IMR-90 (cell line): ENCODE results near the gene CAP2. TPM values are rescaled to one million over a fixed set of nuclear protein-coding genes. Genes with fewer than 3 reads are reported as not detected.

ENCODE experiments used
- ATAC-seq: fragments of 200-7000 bp; cut with Tn5 transposase; 2 replicates; pipeline ENCODE4 v1.9.1; 2020; ENCODE audit warnings: low read depth, mild to moderate bottlenecking, moderate library complexity
- BruUV-seq: library from RNA; stranded (reverse); fragments of 400-500 nt; replicated peaks from 2 replicates; lab custom pipeline; 2021; lab: Mats Ljungman, UMichigan
- CTCF ChIA-PET: fragments of 300-600 bp; formaldehyde crosslinking; extraction: SDS; loops from one replicate; lab custom pipeline; 2021; ENCODE audit warnings: antibody characterized with exemption; lab: Yijun Ruan, JAX
- POLR2A ChIA-PET: fragments of 300-600 bp; sonication (Branson Sonifier 250); formaldehyde crosslinking; loops from one replicate; lab custom pipeline; 2022; ENCODE audit warnings: antibody characterized with exemption; ENCODE audit not compliant: unreplicated experiment; lab: Charles Lee
- DNase-seq: peaks from one replicate; pipeline ENCODE4 v3.0.0; 2013
- H2AFZ ChIP-seq: replicated peaks from 2 replicates; pipeline ENCODE3; 2013; ENCODE audit warnings: low read length, mild to moderate bottlenecking; ENCODE audit not compliant: poor library complexity
- H2AK5ac ChIP-seq: 2 replicates; pipeline ENCODE4 v1.6.1; 2013; ENCODE audit warnings: low read depth, low read length, inconsistent platforms
- H2AK9ac ChIP-seq: replicated peaks from 2 replicates; pipeline ENCODE3; 2013; ENCODE audit warnings: mild to moderate bottlenecking, low read depth, low read length, moderate library complexity; ENCODE audit not compliant: poor library complexity
- H2BK120ac ChIP-seq: 2 replicates; pipeline ENCODE4 v1.6.1; 2013; ENCODE audit warnings: low read depth, low read length, inconsistent platforms
- H2BK15ac ChIP-seq: 3 replicates; pipeline ENCODE4 v1.6.1; 2013; ENCODE audit warnings: low read depth, low read length, inconsistent platforms
- H2BK20ac ChIP-seq: 2 replicates; pipeline ENCODE4 v1.6.1; 2013; ENCODE audit warnings: low read depth, mild to moderate bottlenecking, inconsistent platforms, low read length, moderate library complexity
- H2BK5ac ChIP-seq: 2 replicates; pipeline ENCODE4 v1.6.1; 2013; ENCODE audit warnings: mild to moderate bottlenecking, low read depth, low read length, inconsistent platforms; ENCODE audit not compliant: poor library complexity, severe bottlenecking
- H3K14ac ChIP-seq: replicated peaks from 2 replicates; pipeline ENCODE4 v1.6.1; 2013; ENCODE audit warnings: low read depth, low read length, inconsistent platforms
- H3K18ac ChIP-seq: 2 replicates; pipeline ENCODE4 v1.6.1; 2013; ENCODE audit warnings: low read depth, low read length, control low read depth
- H3K23ac ChIP-seq: 2 replicates; pipeline ENCODE4 v1.6.1; 2013; ENCODE audit warnings: low read depth, low read length, inconsistent platforms
- H3K27ac ChIP-seq: 2 replicates; pipeline ENCODE4 v1.5.1; 2013; ENCODE audit warnings: mild to moderate bottlenecking, control low read depth, low read length; ENCODE audit not compliant: insufficient read depth
- H3K27me3 ChIP-seq: 2 replicates; pipeline ENCODE4 v1.6.1; 2013; ENCODE audit warnings: low read length; ENCODE audit not compliant: control insufficient read depth, insufficient read depth
- H3K36me3 ChIP-seq: 2 replicates; pipeline ENCODE4 v1.6.1; 2013; ENCODE audit warnings: low read length, mixed read lengths; ENCODE audit not compliant: control insufficient read depth, insufficient read depth
- H3K4ac ChIP-seq: 2 replicates; pipeline ENCODE4 v1.6.1; 2013; ENCODE audit warnings: low read depth, low read length, inconsistent platforms
- H3K4me1 ChIP-seq: 2 replicates; pipeline ENCODE4 v1.6.1; 2013; ENCODE audit warnings: low read length, mixed read lengths; ENCODE audit not compliant: control insufficient read depth, insufficient read depth
- H3K4me2 ChIP-seq: 2 replicates; pipeline ENCODE4 v1.6.1; 2013; ENCODE audit warnings: low read depth, mild to moderate bottlenecking, control low read depth, low read length, moderate library complexity
- H3K4me3 ChIP-seq: 2 replicates; pipeline ENCODE4 v1.5.1; 2013; ENCODE audit warnings: low read depth, mild to moderate bottlenecking, control low read depth, low read length, moderate library complexity; ENCODE audit not compliant: insufficient read depth
- H3K56ac ChIP-seq: 2 replicates; pipeline ENCODE4 v1.6.1; 2013; ENCODE audit warnings: low read length, inconsistent platforms; ENCODE audit not compliant: insufficient read depth; ENCODE audit errors: extremely low read depth
- H3K79me1 ChIP-seq, 2 experiments: 2 replicates each; pipeline ENCODE4 v1.6.1; 2013; ENCODE audit warnings: low read length in 2 of 2, inconsistent platforms in 1 of 2, low read depth in 1 of 2
- H3K9ac ChIP-seq: 2 replicates; pipeline ENCODE4 v1.6.1; 2013; ENCODE audit warnings: low read depth, low read length, control low read depth
- H3K9me1 ChIP-seq: 2 replicates; pipeline ENCODE4 v1.6.1; 2013; ENCODE audit warnings: low read length, inconsistent platforms; ENCODE audit not compliant: insufficient read depth
- H3K9me3 ChIP-seq: 2 replicates; pipeline ENCODE4 v1.6.1; 2013; ENCODE audit warnings: low read length; ENCODE audit not compliant: control insufficient read depth, insufficient read depth
- H4K20me1 ChIP-seq: 2 replicates; pipeline ENCODE4 v1.6.1; 2013; ENCODE audit warnings: low read length, inconsistent platforms; ENCODE audit not compliant: insufficient read depth
- H4K5ac ChIP-seq: 2 replicates; pipeline ENCODE4 v1.6.1; 2013; ENCODE audit warnings: mild to moderate bottlenecking, low read depth, low read length, control low read depth
- H4K8ac ChIP-seq, 2 experiments: 2 replicates each; pipeline ENCODE4 v1.6.1; 2013; ENCODE audit warnings: low read depth in 2 of 2, low read length in 2 of 2, control low read depth in 1 of 2, inconsistent platforms in 1 of 2
- H4K91ac ChIP-seq: 2 replicates; pipeline ENCODE4 v1.6.1; 2013; ENCODE audit warnings: low read depth, low read length, inconsistent platforms; ENCODE audit not compliant: insufficient read depth
- BHLHE40 ChIP-seq: fragments of 150-350 bp; IDR thresholded peaks from 2 replicates; pipeline ENCODE4 v1.6.1; 2016; ENCODE audit warnings: mild to moderate bottlenecking, low read depth, low read length
- CTCF ChIP-seq: conservative IDR thresholded peaks from 2 replicates; pipeline ENCODE4 v1.5.1; 2012; ENCODE audit warnings: mild to moderate bottlenecking, low read depth, low read length, improper control_type of control experiment
- MAFK ChIP-seq: IDR thresholded peaks from 2 replicates; pipeline ENCODE4 v1.6.1; 2012; ENCODE audit warnings: low read depth, low read length, improper control_type of control experiment
- MAZ ChIP-seq: IDR thresholded peaks from 2 replicates; pipeline ENCODE4 v1.6.1; 2012; ENCODE audit warnings: low read depth, mild to moderate bottlenecking, low read length, improper control_type of control experiment, moderate library complexity, borderline replicate concordance
- MXI1 ChIP-seq: IDR thresholded peaks from 2 replicates; pipeline ENCODE4 v1.6.1; 2012; ENCODE audit warnings: low read depth, mild to moderate bottlenecking, low read length, moderate library complexity, borderline replicate concordance
- NFE2L2 ChIP-seq: fragments of 150-350 bp; IDR thresholded peaks from 2 replicates; pipeline ENCODE4 v1.6.1; 2016; ENCODE audit warnings: low read depth, mild to moderate bottlenecking, low read length
- POLR2A ChIP-seq: IDR thresholded peaks from 2 replicates; pipeline ENCODE4 v1.6.1; 2012; ENCODE audit warnings: mild to moderate bottlenecking, low read depth, low read length
- RAD21 ChIP-seq: IDR thresholded peaks from 2 replicates; pipeline ENCODE4 v1.6.1; 2012; ENCODE audit warnings: low read length, improper control_type of control experiment
- RCOR1 ChIP-seq: IDR thresholded peaks from 2 replicates; pipeline ENCODE4 v1.6.1; 2012; ENCODE audit warnings: mild to moderate bottlenecking, low read length, improper control_type of control experiment; ENCODE audit not compliant: insufficient replicate concordance
- USF2 ChIP-seq: fragments of 150-350 bp; IDR thresholded peaks from 2 replicates; pipeline ENCODE4 v1.6.1; 2017; ENCODE audit warnings: mild to moderate bottlenecking, antibody characterized with exemption, low read length, low read depth
- WGBS, 2 experiments: methylation state at CpG; one replicate each; pipeline versions ENCODE4 v1.1.5 to v1.1.7; 2013; ENCODE audit warnings: missing lambda C conversion rate in 2 of 2; ENCODE audit not compliant: insufficient read length in 1 of 2; ENCODE audit errors: extremely low coverage in 2 of 2; 5-methylcytosine and 5-hydroxymethylcytosine counted together
- dilution Hi-C: fragments of 300-500 bp; cut with HindIII; formaldehyde crosslinking; loops from one replicate; pipeline ENCODE4 v1.14.3; 2018; ENCODE audit warnings: low sequenced_read_pairs; ENCODE audit not compliant: unreplicated experiment
- in situ Hi-C: fragments of 300-500 bp; cut with MboI; formaldehyde crosslinking; loops from 3 replicates; pipeline ENCODE4 v1.14.3; 2019; ENCODE audit warnings: low sequenced_read_pairs, inconsistent platforms, mixed read lengths
- intact Hi-C: fragments of 100-400 bp; cut with micrococcal nuclease; formaldehyde crosslinking; loops from 2 replicates; pipeline ENCODE4 v1.10.0; 2022
- polyA plus RNA-seq, 3 experiments: library from polyadenylated mRNA; depleted of rRNA; stranded (reverse); fragments of >200 nt; gene quantifications; 2 replicates each; pipeline ENCODE4 v1.2.3, GENCODE V29; 2012; ENCODE audit warnings: low replicate concordance in 1 of 3
- total RNA-seq: library from RNA; depleted of rRNA; stranded (reverse); fragments of >200 nt; gene quantifications from 2 replicates; pipeline ENCODE4 v1.2.3, GENCODE V29; 2012

CAP2 gene
- total and polyA plus RNA-seq, 2 of the 4 experiments (the other 2 are of a cell fraction): 14.5 to 27.5 TPM

GRCh38 chr6:17503051-17503450 is 109.7 kb downstream of the CAP2 start:
- no peak overlapping the region for H2BK5ac ChIP-seq
- H3K56ac ChIP-seq: no peak overlapping the region
- no peak overlapping the region for H3K18ac ChIP-seq
- H2AFZ ChIP-seq: no peak overlapping the region
- H2AK5ac ChIP-seq: no peak overlapping the region
- no peaks in the 10 kb centered on the region for H3K9me3 ChIP-seq
- no peak overlapping the region for H3K14ac ChIP-seq
- H3K4me3 ChIP-seq: no peak overlapping the region
- no peak overlapping the region for H4K8ac ChIP-seq
- BruUV-seq: no TSS peak
- no peak overlapping the region for H2BK20ac ChIP-seq
- peaks cover under 1 to 16% of the 10 kb centered on the region in 2 experiments; a peak in 1 of 4 replicates for H3K79me1 ChIP-seq
- H2BK120ac ChIP-seq: no peak overlapping the region
- in situ Hi-C loops (no loop called here), dilution Hi-C loops (no loop called here), intact Hi-C loops (no loop called here)
- H4K20me1 ChIP-seq: no peaks in the 10 kb centered on the region; the same call in 1 of the 2 replicates
- H3K36me3 ChIP-seq: peaks cover under 1% of the 10 kb centered on the region; the same call in 1 of the 2 replicates
- DNase-seq (no peak), ATAC-seq (no peak)
- WGBS, 2 experiments: 100% methylated on average over 4 of the region's 7 CpGs; no CpG with 5 or more reads in 1 of the 2 experiments
- no peak overlapping the region for H3K4me2 ChIP-seq
- no peak overlapping the region for H4K91ac ChIP-seq
- no peak overlapping the region for H3K4ac ChIP-seq
- H3K9me1 ChIP-seq: peaks cover 12% of the 10 kb centered on the region
- H2BK15ac ChIP-seq: no peak overlapping the region
- no peak for TF ChIP-seq MAFK
- TF ChIP-seq BHLHE40: no peak
- TF ChIP-seq MXI1: no peak
- TF ChIP-seq USF2: no peak
- TF ChIP-seq POLR2A: no peak
- no peak for TF ChIP-seq CTCF
- TF ChIP-seq MAZ: no peak
- no peak for TF ChIP-seq RCOR1
- no peak for TF ChIP-seq NFE2L2
- no peak for TF ChIP-seq RAD21
- H3K27me3 ChIP-seq: no peaks in the 10 kb centered on the region
- ChIA-PET POLR2A (no interaction called here), CTCF (no interaction called here)
- no peak overlapping the region for H4K5ac ChIP-seq
- peaks cover 4% of the 10 kb centered on the region; the same call in 1 of the 2 replicates for H3K4me1 ChIP-seq
- no peak overlapping the region for H3K23ac ChIP-seq
- no peak overlapping the region for H3K9ac ChIP-seq
- H2AK9ac ChIP-seq: no peak overlapping the region
- H3K27ac ChIP-seq: no peak overlapping the region
